HG03457 (cell line): ENCODE measurements around the gene S100A13.

Source experiments
- ATAC-seq: cut with Tn5 transposase; IDR thresholded peaks from one replicate; pipeline ENCODE4 v1.9.1; 2021; ENCODE audit warnings: moderate number of reproducible peaks; ENCODE audit not compliant: unreplicated experiment

S100A13 gene

GRCh38 chr1:153628638-153629342 lies 1.5 kb upstream of the S100A13 start:
- no peak for ATAC-seq

GRCh38 chr1:153627715-153628626 lies 666 bp upstream of the S100A13 start, which contains the start of gene S100A1:
TSS of gene S100A1 (plus strand) at chr1:153628434. CDS start at chr1:153630522, 2,088 bp downstream.
- no peak for ATAC-seq

GRCh38 chr1:153626477-153626903 lies 815 bp downstream of the S100A13 start:
- ATAC-seq, result no peak

- ATAC-seq, result no peak
Measured at GRCh38 chr1:153624965-153625611, 2.2 kb downstream of the S100A13 start.

GRCh38 chr1:153623101-153623500 lies 4.2 kb downstream of the S100A13 start:
- no peak for ATAC-seq

GRCh38 chr1:153619171-153619570 lies 8.1 kb downstream of the S100A13 start:
- ATAC-seq, result no peak

- no peak for ATAC-seq
Measured at GRCh38 chr1:153617663-153618062, 9.6 kb downstream of the S100A13 start.

GRCh38 chr1:153616917-153617311 lies 10.4 kb downstream of the S100A13 start:
- no peak for ATAC-seq

GRCh38 chr1:153616144-153616916 lies 11.0 kb downstream of the S100A13 start, which contains the start of gene S100A14:
TSS of gene S100A14 (minus strand) at chr1:153616325. CDS start at chr1:153615858, 467 bp downstream.
- no peak for ATAC-seq

GRCh38 chr1:153615406-153615805 lies 11.9 kb downstream of the S100A13 start:
- ATAC-seq, result no peak

- no peak for ATAC-seq
Measured at GRCh38 chr1:153614906-153615305, 12.4 kb downstream of the S100A13 start.

- ATAC-seq, result no peak
Measured at GRCh38 chr1:153614189-153614900, 13.0 kb downstream of the S100A13 start.

- ATAC-seq, result no peak
Measured at GRCh38 chr1:153613406-153613805, 13.9 kb downstream of the S100A13 start.

- no peak for ATAC-seq
Measured at GRCh38 chr1:153612755-153613331, 14.5 kb downstream of the S100A13 start, which contains the start of gene S100A16. TSS of gene S100A16 (minus strand) at chr1:153613137. CDS start at chr1:153608151, 4,986 bp downstream.

GRCh38 chr1:153612111-153612754 lies 15.1 kb downstream of the S100A13 start:
- ATAC-seq, result no peak

GRCh38 chr1:153611356-153611755 lies 15.9 kb downstream of the S100A13 start:
- no peak for ATAC-seq

- ATAC-seq, result no peak
Measured at GRCh38 chr1:153610811-153611301, 16.4 kb downstream of the S100A13 start.

- ATAC-seq, result no peak
Measured at GRCh38 chr1:153610334-153610733, 17.0 kb downstream of the S100A13 start.

- ATAC-seq, result no peak
Measured at GRCh38 chr1:153609585-153609907, 17.8 kb downstream of the S100A13 start.
